Liver (tissue), 3 donors: ENCODE data around the gene HSD17B3.

ENCODE experiments used
- CTCF ChIP-seq: fragments of 150-350 bp; IDR thresholded peaks from 2 replicates; pipeline ENCODE4 v1.5.1; 2017; ENCODE audit warnings: improper control_type of control experiment, low read depth, low read length; ENCODE audit not compliant: missing input control
- RAD21 ChIP-seq, 2 donors: IDR thresholded peaks; 2 replicates each; pipeline ENCODE4 v1.6.1; 2016; ENCODE audit warnings: antibody characterized with exemption in 2 of 2, mild to moderate bottlenecking in 2 of 2
- REST ChIP-seq: IDR thresholded peaks from 2 replicates; pipeline ENCODE4 v1.6.1; 2016; ENCODE audit warnings: antibody characterized with exemption, mild to moderate bottlenecking
- RXRA ChIP-seq, 2 donors: IDR thresholded peaks; 2 replicates each; pipeline ENCODE4 v1.6.1; 2017 to 2018; ENCODE audit warnings: antibody characterized with exemption in 2 of 2, mild to moderate bottlenecking in 1 of 2
- YY1 ChIP-seq: IDR thresholded peaks from 2 replicates; pipeline ENCODE4 v1.6.1; 2016; ENCODE audit warnings: antibody characterized with exemption, mild to moderate bottlenecking
- ZBTB33 ChIP-seq: IDR thresholded peaks from 2 replicates; pipeline ENCODE4 v1.6.1; 2016; ENCODE audit warnings: antibody characterized with exemption
- TF ChIP-seq, protein P1 (sequence below): IDR thresholded peaks from 2 replicates; pipeline ENCODE4 v1.6.1; 2016; ENCODE audit warnings: antibody characterized with exemption
- donor health status: healthy.
- donor health status: healthy.

- no peak for TF ChIP-seq CTCF
- TF ChIP-seq RAD21 (IDR thresholded peaks at IDR 0.05): no peak
- TF ChIP-seq ZBTB33: no peak
- TF ChIP-seq REST: no peak
- TF ChIP-seq YY1: no peak
- no peak for TF ChIP-seq RXRA (IDR thresholded peaks at IDR 0.05)
- TF ChIP-seq, protein P1, sequence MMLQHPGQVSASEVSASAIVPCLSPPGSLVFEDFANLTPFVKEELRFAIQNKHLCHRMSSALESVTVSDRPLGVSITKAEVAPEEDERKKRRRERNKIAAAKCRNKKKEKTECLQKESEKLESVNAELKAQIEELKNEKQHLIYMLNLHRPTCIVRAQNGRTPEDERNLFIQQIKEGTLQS: no peak
These were observed 86.1 kb downstream of the HSD17B3 start for GRCh38 chr9:96215841-96216240.
